GM18499 (cell line): ENCODE results near the gene PSMB10.

Experiments
- ATAC-seq: cut with Tn5 transposase; IDR thresholded peaks from one replicate; pipeline ENCODE4 v1.9.1; 2021; ENCODE audit warnings: moderate number of reproducible peaks; ENCODE audit not compliant: insufficient read depth, unreplicated experiment

PSMB10 gene

DNA sequence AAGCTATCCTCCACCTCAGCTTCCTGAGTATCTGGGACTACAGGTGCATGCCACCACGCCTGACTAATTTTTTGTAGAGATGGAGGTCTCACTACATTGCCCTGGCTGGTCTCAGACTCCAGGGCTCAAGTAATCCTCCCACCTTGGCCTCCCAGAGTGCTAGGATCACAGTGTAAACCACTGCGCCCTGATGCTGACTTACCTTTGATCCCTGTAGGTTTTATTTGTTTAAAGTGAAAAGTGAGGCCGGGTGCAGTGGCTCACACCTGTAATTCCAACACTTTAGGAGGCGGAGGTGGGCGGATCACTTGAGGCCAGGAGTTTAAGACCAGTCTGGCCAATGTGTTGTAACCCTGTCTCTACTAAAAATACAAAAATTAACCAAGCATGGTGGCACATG lies 34.9 kb downstream of the PSMB10 start:
- no peak for ATAC-seq

DNA sequence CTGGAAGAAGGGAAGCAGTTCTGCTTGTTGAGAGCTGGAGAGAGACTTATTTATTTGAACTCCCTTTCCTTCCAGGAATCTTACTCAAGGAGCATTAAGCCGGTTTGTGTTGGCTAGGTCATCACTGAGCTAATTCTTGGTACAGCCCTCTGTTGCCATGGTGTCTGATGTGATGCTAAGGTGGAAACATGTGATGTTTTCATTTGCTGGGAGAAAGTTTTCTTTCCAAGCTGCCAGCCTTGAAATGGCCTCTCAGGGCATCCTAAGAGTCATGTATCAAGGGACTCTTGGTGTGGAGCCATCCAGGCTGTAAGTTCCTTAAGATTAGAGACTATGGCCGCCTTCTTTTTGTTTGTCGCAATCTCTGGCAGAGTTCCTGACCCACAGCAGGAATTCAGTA lies 39.4 kb downstream of the PSMB10 start:
- no peak for ATAC-seq

DNA sequence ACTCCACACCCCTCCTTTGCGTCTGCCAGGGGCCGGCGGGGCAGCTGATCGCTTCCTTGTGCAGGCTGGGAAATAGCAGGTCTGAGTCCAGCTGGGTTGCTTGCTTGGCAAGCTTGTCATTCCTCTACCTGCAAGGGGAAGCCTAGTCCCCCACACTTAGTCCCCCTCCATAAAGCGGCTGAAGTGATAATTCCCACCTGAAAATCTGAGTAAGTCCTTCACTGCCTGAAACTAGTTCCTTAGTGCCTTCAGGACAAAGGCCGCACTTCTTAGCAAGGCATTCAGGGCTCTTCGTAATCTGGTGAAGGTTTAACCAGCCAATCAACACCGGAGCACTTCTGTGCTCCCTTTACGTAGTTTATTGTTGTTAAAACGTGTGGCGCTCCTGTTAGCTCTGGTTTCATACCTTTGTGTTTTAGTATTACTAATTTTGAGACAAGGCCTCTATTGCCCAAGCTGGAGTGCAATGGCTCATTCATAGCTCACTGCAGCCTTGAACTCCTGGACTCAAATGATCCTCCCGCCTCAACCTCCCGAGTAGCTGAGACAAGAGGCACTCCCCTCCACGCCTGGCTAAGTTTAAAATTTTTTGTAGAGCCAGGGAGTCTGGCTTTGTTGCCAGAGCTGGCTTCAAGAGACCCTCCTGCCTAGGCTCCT lies 42.8 kb downstream of the PSMB10 start:
- no peak for ATAC-seq

DNA sequence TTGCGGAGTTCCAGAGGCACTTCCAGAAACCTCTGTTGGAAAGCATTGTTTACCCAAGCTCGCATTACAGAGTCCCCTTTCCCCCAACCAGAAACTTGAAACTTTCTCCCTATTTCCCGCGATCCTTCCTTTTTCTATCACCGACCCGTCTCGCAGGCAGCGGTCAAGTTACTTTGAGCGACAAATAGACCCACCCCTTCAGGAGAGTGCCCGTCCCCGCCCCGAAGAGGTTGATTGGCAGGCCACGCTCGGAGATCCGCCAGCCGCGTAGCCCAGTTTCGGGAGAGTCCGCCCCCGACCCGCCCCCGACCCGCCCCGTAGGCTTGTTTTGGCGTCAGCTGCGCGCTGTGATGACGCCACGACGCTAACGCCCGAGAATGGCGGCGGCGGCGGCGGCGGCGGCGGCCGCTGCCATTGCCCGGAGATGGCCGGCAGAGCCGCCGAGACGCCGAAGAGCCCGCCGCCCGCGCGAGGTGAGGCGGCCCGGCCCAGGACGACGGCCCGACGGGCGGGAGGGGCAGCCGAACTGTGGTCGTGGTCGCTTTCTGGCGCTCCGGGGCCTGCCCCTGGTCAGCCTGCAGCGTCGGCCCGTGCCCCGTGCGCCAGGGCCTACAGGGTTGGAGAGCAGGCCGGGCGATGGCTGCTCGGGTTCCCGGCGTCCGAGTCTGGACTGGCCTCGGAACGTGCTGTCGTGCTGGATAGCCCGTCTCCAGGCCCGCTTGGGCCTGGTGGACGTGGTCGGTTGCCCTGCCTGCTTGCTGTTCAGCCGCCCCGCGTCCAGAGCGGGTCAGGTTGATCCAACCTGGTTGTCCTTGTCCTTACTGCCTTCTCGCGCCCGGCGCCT lies 43.5 kb downstream of the PSMB10 start, which contains the start of gene PSKH1:
TSS of gene PSKH1 (plus strand) at position 356 of the 844 bp plus-strand sequence. CDS start 15,496 bp downstream, outside the sequence.
- ATAC-seq = no peak

DNA sequence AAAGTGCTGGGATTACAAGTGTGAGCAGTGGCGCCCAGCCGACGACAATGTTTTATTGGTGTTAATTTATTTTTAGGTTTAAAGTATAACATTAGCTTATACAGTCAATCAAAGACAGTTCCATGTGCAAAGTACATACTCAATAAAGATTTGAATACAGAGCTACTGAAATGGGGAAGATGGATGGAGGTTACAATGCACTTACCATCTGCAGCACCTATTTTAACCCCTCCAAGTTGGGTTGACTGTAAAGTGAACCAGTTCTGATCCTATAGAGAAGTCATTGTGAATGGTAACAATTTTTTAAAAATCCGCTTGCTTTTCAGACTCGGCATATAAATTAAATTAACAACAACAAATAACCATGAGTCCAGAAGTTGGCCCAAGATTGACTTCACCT lies 44.3 kb downstream of the PSMB10 start:
- no peak for ATAC-seq

DNA sequence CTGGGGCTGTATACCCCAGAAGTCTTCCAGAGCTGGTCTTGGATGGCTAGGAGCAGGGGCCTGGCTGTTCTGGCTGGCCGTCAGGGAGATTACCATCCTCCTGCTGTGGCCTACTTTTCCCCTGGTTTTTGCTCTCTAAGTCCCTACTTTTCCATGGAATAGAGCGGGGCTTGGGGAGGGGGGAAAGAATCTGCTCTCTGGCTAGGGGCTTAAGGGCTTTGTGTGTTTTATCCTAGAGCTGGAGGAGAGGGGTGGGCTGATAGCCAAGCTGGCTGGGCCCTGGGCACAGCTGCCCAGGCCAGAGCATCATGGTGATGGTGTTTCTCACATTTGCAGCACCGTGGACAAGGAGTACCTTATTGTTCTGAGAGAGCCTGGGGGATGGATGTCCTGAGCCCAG lies 48.3 kb downstream of the PSMB10 start:
- no peak for ATAC-seq

DNA sequence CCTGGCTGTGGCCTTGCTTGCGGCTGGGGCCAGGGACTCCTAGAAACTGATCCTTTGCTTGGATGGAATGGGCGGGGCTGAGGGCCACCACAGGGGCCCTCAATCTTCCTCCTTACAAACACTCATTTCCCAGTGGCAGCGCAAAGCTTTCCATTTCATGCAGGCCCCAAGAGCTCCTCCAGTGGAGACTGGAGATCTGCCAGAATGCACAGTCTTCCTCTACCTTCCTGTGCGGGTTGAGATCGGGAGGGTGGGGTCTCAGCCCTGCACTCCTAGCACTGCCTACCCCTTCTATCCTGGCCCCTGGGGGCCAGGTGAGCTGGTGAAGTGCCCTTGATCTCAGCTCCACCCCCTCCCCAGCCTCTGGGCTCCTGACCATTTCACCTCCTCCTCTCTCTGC lies 50.3 kb downstream of the PSMB10 start:
- no peak for ATAC-seq

DNA sequence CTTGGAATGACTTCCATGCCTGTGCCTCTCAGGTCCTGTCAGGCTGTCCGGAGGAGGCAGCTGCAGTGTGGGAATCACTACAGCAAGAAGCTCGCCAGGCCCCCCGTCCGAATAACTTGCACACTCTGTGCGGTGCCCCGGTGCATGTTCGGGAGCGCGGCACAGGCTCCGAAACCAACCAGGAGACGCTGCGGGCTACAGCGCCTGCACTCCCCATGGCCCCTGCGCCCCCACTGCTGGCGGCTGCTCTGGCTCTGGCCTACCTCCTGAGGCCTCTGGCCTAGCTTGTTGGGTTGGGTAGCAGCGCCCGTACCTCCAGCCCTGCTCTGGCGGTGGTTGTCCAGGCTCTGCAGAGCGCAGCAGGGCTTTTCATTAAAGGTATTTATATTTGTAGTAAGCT lies 50.7 kb downstream of the PSMB10 start:
- ATAC-seq = no peak

DNA sequence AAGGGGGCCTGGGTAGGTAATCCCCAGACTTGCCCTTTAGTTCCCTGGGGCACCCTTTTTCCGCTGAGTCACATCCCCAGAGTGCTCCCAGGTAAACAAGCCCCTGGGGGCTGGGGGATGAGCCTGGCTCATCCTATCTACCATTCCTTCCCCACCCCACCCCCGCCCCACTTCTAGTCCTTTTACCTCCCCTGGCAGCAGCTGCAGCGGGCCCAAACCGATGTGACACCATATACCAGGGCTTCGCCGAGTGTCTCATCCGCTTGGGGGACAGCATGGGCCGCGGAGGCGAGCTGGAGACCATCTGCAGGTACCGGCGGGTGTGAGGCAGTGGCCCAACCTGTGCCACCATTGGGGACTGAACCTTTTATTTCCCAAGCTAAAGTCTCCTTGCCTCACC lies 51.1 kb downstream of the PSMB10 start:
- no peak for ATAC-seq

DNA sequence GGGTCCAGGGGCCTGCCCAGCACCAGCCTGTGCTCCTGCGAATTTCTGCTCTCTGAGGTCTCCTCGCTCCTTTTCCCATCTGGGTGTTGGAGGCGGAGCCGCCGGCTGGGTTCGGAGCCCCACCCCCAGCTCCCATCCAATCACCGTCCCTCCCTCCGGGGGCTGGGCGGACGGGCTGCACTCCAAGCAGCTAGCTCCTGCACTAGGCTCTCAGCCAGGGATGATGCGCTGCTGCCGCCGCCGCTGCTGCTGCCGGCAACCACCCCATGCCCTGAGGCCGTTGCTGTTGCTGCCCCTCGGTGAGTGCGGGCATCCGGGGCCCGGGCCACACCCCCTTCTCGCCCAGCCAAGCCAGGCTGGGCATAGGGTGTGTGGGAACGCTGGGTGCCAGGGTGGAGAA lies 52.0 kb downstream of the PSMB10 start, which contains the start of gene NRN1L:
TSS of gene NRN1L (plus strand) at position 202 of the 400 bp plus-strand sequence. CDS start at position 221, 19 bp downstream.
- ATAC-seq = no peak
